Activated naive CD8-positive, alpha-beta T cell treated with anti-CD3 and anti-CD28 coated beads, Interleukin-2, amount 10 ng/mL, durations not matched to agents 7 days and 5 days (primary cell): ENCODE data around the gene MDP1. TPM values are rescaled to one million over a fixed set of nuclear protein-coding genes. Genes with fewer than 3 reads are reported as not detected.

Source experiments
- total RNA-seq, 2 experiments: library from RNA; stranded (reverse); gene quantifications; one replicate each; pipeline ENCODE4 v1.2.3, GENCODE V29; 2021

The MDP1 gene
- total RNA-seq, 2 experiments from 2014 or later = 11.9 to 15.4 TPM

Other genes starting within 250 kb of the MDP1 start
- gene DHRS4L2, start 227.1 kb downstream of the MDP1 start, total RNA-seq = 10 to 100 TPM; 17.7 to 20.9 TPM
- under 1 TPM; 0.80 to 0.91 TPM for gene CARMIL3, start 164.1 kb downstream of the MDP1 start, total RNA-seq
- gene CPNE6, start 144.5 kb downstream of the MDP1 start, total RNA-seq = under 1 TPM in 1 of 2 experiments, not detected in 1; 0.14 TPM
- 10 to 100 TPM; 47.4 to 50.6 TPM for gene PCK2, start 121.8 kb downstream of the MDP1 start, total RNA-seq
- 100 to 1,000 TPM; 100 to 105 TPM for gene DCAF11, start 101.3 kb downstream of the MDP1 start, total RNA-seq
- 1 to 10 TPM; 3.3 to 3.4 TPM for gene NRL, start 101.1 kb downstream of the MDP1 start, total RNA-seq
- 1 to 10 TPM; 1.3 to 1.7 TPM for gene FITM1, start 85.4 kb downstream of the MDP1 start, total RNA-seq
- gene PSME1, start 79.9 kb downstream of the MDP1 start, total RNA-seq = 100 to 1,000 TPM; 430 to 443 TPM
- 10 to 100 TPM; 41.6 to 43.9 TPM for gene EMC9, start 74.5 kb downstream of the MDP1 start, total RNA-seq
- 100 to 1,000 TPM; 406 to 414 TPM for gene PSME2, start 69.5 kb downstream of the MDP1 start, total RNA-seq
- gene RNF31, start 68.6 kb downstream of the MDP1 start, total RNA-seq = 100 to 1,000 TPM; 131 to 153 TPM
- 100 to 1,000 TPM; 234 to 252 TPM for gene IRF9, start 54.8 kb downstream of the MDP1 start, total RNA-seq
- 10 to 100 TPM; 55.1 to 60.7 TPM for gene REC8, start 44.0 kb downstream of the MDP1 start, total RNA-seq
- gene IPO4, start 27.2 kb downstream of the MDP1 start, total RNA-seq = 10 to 100 TPM; 32.2 to 33.0 TPM
- 10 to 100 TPM; 28.9 to 29.6 TPM for gene TM9SF1, start 20.6 kb downstream of the MDP1 start, total RNA-seq
- under 1 TPM; 0.43 to 0.53 TPM for gene TSSK4, start 10.4 kb downstream of the MDP1 start, total RNA-seq
- gene CHMP4A, start 2.6 kb downstream of the MDP1 start, total RNA-seq = 10 to 100 TPM; 93.6 to 97.8 TPM
- gene NEDD8, start 16.3 kb upstream of the MDP1 start, total RNA-seq = 100 to 1,000 TPM; 179 to 196 TPM
- 10 to 100 TPM; 76.6 to 82.2 TPM for gene GMPR2, start 16.9 kb upstream of the MDP1 start, total RNA-seq
- 100 to 1,000 TPM; 122 to 124 TPM for gene TINF2, start 26.6 kb upstream of the MDP1 start, total RNA-seq
- gene TGM1, start 47.1 kb upstream of the MDP1 start, total RNA-seq = 1 to 10 TPM; 5.7 to 5.8 TPM
- 10 to 100 TPM; 42.1 to 48.8 TPM for gene RABGGTA, start 55.5 kb upstream of the MDP1 start, total RNA-seq
- 10 to 100 TPM; 36.0 to 41.9 TPM for gene DHRS1, start 83.7 kb upstream of the MDP1 start, total RNA-seq
- gene NOP9, start 83.8 kb upstream of the MDP1 start, total RNA-seq = 10 to 100 TPM; 28.7 to 31.1 TPM
- 10 to 100 TPM; 33.7 to 34.8 TPM for gene CIDEB, start 91.9 kb upstream of the MDP1 start, total RNA-seq
- 10 to 100 TPM; 19.4 to 21.2 TPM for gene LTB4R2, start 94.1 kb upstream of the MDP1 start, total RNA-seq
- 10 to 100 TPM; 27.0 to 27.8 TPM for gene LTB4R, start 95.4 kb upstream of the MDP1 start, total RNA-seq
- gene ADCY4, start 119.0 kb upstream of the MDP1 start, total RNA-seq = 1 to 10 TPM; 4.4 to 6.3 TPM
- gene RIPK3, start 123.9 kb upstream of the MDP1 start, total RNA-seq = 10 to 100 TPM; 41.1 to 43.7 TPM
- not detected for gene NFATC4, start 152.1 kb upstream of the MDP1 start, total RNA-seq
- gene NYNRIN, start 182.9 kb upstream of the MDP1 start, total RNA-seq = under 1 TPM; 0.34 to 0.42 TPM
- gene CBLN3, start 213.6 kb upstream of the MDP1 start, total RNA-seq = 1 to 10 TPM; 3.2 to 3.8 TPM
- 100 to 1,000 TPM; 104 to 105 TPM for gene KHNYN, start 213.9 kb upstream of the MDP1 start, total RNA-seq
- 10 to 100 TPM; 75.7 to 79.5 TPM for gene SDR39U1, start 226.7 kb upstream of the MDP1 start, total RNA-seq